ENCODE measurements around the gene MAML2.
"Not testable (repeated sequence)": the region's sequence is repeated elsewhere in the genome, so short reads cannot be mapped to it uniquely, and the experiment has no call there.

MAML2 gene

DNA sequence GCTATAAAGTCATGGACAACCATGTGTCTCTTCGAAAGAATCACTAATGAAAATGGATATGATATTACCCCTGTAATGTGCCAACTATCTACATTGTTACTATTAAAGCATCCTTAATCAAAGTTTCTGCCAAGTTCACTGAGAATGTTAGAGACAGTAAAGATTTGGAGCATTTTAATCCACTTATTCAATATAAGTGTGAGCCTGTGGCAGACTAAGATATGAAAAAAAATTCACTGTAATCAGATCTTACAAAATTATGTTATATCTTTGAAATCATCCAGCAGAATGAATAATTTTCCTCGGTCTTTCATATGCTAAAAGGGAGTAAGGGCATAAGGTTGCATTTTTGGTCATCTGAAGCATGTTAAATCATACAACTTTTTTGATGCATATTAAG, 49.9 kb downstream of the MAML2 start:
- no peak for DNase-seq (ENCODE audit: low read depth)

GRCh38 chr11:96292291-96293010, 50.5 kb downstream of the MAML2 start:
- DNase-seq (ENCODE audit: low read depth) = no peak

DNA sequence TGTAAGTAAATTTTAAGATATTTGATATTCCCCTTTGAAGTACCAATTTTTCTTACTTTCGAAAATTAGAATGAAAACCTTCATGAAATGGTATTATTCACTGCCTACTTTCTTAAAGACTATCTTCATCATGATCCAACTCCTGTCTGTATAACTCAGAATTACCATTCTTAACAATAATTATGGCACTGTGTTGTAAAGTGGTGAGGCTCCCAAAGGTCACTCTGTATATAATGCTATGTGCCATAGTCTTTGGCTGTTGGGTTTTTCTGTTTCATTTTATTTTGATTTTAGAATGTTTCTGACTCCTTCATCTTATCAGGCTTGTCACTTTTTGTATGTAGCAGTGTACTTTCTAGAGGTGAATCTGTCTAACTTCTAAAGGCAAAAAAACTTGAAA, 52.4 kb downstream of the MAML2 start:
- no peak for DNase-seq (ENCODE audit: low read depth)

- no peak for DNase-seq (ENCODE audit: low read depth)
These were observed 53.0 kb downstream of the MAML2 start for GRCh38 chr11:96290031-96290430.

GRCh38 chr11:96288915-96289314, 54.1 kb downstream of the MAML2 start:
- no peak for DNase-seq (ENCODE audit: low read depth)

- no peak for DNase-seq (ENCODE audit: low read depth)
These were observed 55.1 kb downstream of the MAML2 start for GRCh38 chr11:96287822-96288439.

- not testable (repeated sequence) for DNase-seq (ENCODE audit: low read depth)
These were observed 57.0 kb downstream of the MAML2 start for GRCh38 chr11:96285985-96286384.

GRCh38 chr11:96284917-96285316, 58.1 kb downstream of the MAML2 start:
- no peak for DNase-seq (ENCODE audit: low read depth)

- DNase-seq (ENCODE audit: low read depth) = no peak
These were observed 58.6 kb downstream of the MAML2 start for GRCh38 chr11:96284401-96284800.

DNA sequence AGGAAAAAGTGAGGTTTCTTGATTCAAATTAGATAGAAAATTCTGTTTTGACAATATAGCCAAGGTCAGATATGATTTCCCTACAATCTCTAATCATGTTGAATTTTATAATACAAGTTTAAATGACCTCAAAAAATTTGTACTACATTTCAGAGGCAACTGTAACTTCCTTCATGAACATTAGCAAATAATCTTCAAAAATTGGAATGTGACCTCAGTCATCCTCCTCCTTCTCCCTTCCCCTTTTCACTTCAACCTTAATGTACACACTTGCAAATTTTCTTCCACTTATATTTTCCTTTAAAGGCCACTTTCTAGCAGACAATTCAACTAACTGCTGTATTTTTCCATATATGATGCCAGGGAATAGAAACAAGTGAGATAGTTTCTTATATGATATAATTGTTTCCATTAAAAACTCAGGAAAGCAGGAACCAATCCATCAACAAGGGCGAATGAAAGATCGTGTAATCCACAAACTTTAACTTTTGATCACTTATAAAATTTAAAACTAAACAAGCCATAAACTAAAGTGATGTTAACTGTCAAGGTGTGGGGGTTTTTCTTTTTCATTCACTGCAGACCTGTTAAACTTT, 60.3 kb downstream of the MAML2 start:
- no peak for DNase-seq (ENCODE audit: low read depth)

GRCh38 chr11:96280444-96280843, 62.6 kb downstream of the MAML2 start:
- DNase-seq (ENCODE audit: low read depth) = no peak

GRCh38 chr11:96279896-96280290, 63.1 kb downstream of the MAML2 start:
- DNase-seq (ENCODE audit: low read depth) = no peak

- DNase-seq (ENCODE audit: low read depth) = no peak
These were observed 63.7 kb downstream of the MAML2 start for GRCh38 chr11:96279018-96279895.

GRCh38 chr11:96278039-96278897, 64.7 kb downstream of the MAML2 start:
- DNase-seq (ENCODE audit: low read depth) = no peak

DNA sequence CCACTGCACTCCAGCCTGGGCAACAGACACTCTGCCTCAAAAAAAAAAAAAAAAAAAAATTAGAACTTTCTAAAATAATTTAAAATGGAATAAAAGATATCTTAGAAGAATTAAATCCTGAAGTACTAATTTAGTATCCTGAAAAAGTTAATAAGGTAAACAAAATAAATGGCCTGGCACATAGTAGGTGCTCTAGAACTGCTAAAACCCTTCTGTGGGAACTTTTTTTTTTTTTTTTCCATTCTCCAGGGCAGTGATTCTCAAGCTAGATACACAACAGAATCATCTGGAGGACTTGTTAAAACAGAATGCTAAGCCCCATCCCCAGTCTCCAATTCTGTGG, 65.3 kb downstream of the MAML2 start:
- DNase-seq (ENCODE audit: low read depth) = no peak

GRCh38 chr11:96276836-96277235, 66.2 kb downstream of the MAML2 start:
- no peak for DNase-seq (ENCODE audit: low read depth)

GRCh38 chr11:96275801-96276594, 67.0 kb downstream of the MAML2 start:
- DNase-seq (ENCODE audit: low read depth) = no peak

DNA sequence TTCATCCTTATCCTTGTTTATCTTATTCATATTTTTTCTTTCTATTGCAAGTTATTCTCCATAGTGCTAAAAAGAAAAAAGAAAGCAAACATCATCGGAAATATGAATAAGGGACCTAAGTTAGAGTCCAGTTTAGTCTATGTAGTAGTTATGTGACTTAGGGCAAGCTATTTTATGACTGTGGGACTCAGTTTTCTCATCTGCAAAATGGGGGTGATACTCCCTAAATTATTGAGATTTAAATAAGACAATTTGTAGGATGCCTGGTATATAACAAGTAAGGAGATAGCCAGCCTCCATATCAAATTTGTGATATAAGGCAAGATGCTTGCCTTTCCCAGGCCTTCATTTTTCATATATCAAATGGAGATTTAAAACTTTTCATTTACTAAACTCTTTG, 69.5 kb downstream of the MAML2 start:
- DNase-seq (ENCODE audit: low read depth) = no peak

- DNase-seq (ENCODE audit: low read depth) = no peak
These were observed 70.3 kb downstream of the MAML2 start for GRCh38 chr11:96272529-96273222.

DNA sequence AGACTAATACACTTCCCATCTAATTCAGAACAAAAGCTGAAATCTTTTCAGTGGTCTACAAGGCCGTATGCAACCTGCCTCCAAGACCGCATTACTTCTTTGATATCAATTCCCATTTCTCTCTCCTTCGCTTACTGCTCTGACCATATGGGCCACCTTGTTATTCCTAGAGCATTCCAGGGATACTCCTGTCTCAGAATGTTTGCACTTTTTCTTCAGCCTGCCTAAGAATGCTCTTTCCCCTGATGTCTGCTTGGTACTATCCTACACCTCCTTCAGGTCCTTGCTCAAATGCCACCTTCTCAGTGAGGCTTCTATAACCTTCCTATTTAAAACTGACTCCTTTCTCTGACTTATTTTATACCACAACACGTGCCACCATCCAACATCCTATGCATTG, 71.2 kb downstream of the MAML2 start:
- DNase-seq (ENCODE audit: low read depth) = no peak

Data from activated T-helper 9 cell treated with anti-CD3 and anti-CD28 coated beads, Interleukin-2, amount 50 U/mL, for 16 hours (primary cell).